Neuron (in vitro differentiated cells): ENCODE results near the gene ACP4.

Experiments used
- H2AFZ ChIP-seq: one replicate; pipeline ENCODE4 v1.6.1; 2013; ENCODE audit warnings: low read depth, mild to moderate bottlenecking, inconsistent platforms, low read length, moderate library complexity
- H3K27me3 ChIP-seq: one replicate; pipeline ENCODE4 v1.6.1; 2013; ENCODE audit warnings: low read length; ENCODE audit not compliant: insufficient read depth
- H3K36me3 ChIP-seq: one replicate; pipeline ENCODE4 v1.6.1; 2013; ENCODE audit warnings: low read length; ENCODE audit not compliant: insufficient read depth
- H3K4me1 ChIP-seq: one replicate; pipeline ENCODE4 v1.6.1; 2013; ENCODE audit warnings: low read length; ENCODE audit not compliant: insufficient read depth
- H3K4me3 ChIP-seq: 2 replicates; pipeline ENCODE4 v1.5.1; 2013; ENCODE audit warnings: mild to moderate bottlenecking, low read length, moderate library complexity
- H3K9me3 ChIP-seq: one replicate; pipeline ENCODE4 v1.6.1; 2013; ENCODE audit warnings: low read length

The ACP4 gene

GRCh38 chr19:50836543-50837195 is 46.5 kb downstream of the ACP4 start:
- H2AFZ ChIP-seq, result peak overlapping the region; percentile 41
- H3K4me3 ChIP-seq, result no peak overlapping the region
- peaks cover 22% of the 10 kb centered on the region for H3K27me3 ChIP-seq
- H3K4me1 ChIP-seq, result no peaks in the 10 kb centered on the region
- no peaks in the 10 kb centered on the region for H3K36me3 ChIP-seq
- H3K9me3 ChIP-seq, result no peaks in the 10 kb centered on the region

GRCh38 chr19:50837300-50837699 is 47.1 kb downstream of the ACP4 start:
- Histone ChIP-seq H3K27me3 (peaks cover 22% of the 10 kb centered on the region), H3K9me3 (no peaks in the 10 kb centered on the region), H3K4me1 (no peaks in the 10 kb centered on the region), H3K36me3 (no peaks in the 10 kb centered on the region), H2AFZ (no peak overlapping the region), H3K4me3 (no peak overlapping the region)

- no peak overlapping the region for H3K4me3 ChIP-seq
- no peaks in the 10 kb centered on the region for H3K9me3 ChIP-seq
- H3K27me3 ChIP-seq, result peaks cover 22% of the 10 kb centered on the region
- H3K4me1 ChIP-seq, result no peaks in the 10 kb centered on the region
- H3K36me3 ChIP-seq, result no peaks in the 10 kb centered on the region
- no peak overlapping the region for H2AFZ ChIP-seq
These were observed 48.0 kb downstream of the ACP4 start for GRCh38 chr19:50838239-50838638.

DNA sequence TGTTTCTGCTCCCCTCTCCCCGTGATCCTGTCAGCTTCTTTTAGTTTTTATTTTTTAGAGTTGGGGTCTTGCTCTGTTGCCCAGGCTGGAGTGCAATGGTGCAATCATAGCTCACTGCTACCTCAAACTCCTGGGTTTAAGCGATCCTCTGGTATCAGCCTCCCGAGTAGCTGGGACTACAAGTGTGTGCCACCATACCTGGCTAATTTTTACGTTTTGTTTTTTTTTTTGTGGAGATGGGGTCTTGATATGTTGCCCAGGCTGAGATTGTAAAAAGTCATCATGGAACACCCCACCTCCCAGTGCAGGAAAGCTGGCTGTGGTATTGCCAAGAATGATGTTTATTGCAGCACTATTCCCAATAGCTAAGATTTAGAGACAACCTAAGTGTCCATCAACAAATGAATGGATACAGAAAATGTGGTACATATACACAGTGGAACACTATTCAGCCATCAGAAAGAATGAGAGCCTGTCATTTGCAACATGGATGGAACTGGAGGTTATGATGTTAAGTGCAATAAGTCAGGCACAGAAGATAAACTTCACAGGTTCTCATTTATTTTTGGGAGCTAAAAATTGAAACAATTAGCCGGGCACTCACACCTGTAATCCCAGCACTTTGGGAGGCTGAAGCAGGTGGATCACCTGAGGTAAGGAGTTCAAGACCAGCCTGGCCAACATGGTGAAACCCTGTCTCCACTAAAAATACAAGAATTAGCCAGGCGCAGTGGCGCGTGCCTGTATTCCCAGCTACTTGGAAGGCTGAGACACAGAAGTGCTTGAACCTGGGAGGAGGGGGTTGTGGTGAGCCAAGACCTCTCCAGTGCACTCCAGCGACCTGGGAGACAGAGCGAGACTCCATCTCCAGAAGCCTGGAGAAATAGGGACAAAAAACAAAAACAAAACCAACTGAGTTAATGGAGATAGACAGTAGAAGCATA is 49.8 kb downstream of the ACP4 start:
- Histone ChIP-seq H3K4me1 (no peaks in the 10 kb centered on the region), H3K4me3 (no peak overlapping the region), H3K27me3 (peaks cover 22% of the 10 kb centered on the region), H2AFZ (no peak overlapping the region), H3K36me3 (no peaks in the 10 kb centered on the region), H3K9me3 (peaks cover 5% of the 10 kb centered on the region)

- H3K4me1 ChIP-seq, result no peaks in the 10 kb centered on the region
- H3K4me3 ChIP-seq, result no peak overlapping the region
- peaks cover 4% of the 10 kb centered on the region for H3K27me3 ChIP-seq
- no peak overlapping the region for H2AFZ ChIP-seq
- peaks cover 5% of the 10 kb centered on the region for H3K9me3 ChIP-seq
- no peaks in the 10 kb centered on the region for H3K36me3 ChIP-seq
These were observed 51.9 kb downstream of the ACP4 start for GRCh38 chr19:50842130-50842529.

DNA sequence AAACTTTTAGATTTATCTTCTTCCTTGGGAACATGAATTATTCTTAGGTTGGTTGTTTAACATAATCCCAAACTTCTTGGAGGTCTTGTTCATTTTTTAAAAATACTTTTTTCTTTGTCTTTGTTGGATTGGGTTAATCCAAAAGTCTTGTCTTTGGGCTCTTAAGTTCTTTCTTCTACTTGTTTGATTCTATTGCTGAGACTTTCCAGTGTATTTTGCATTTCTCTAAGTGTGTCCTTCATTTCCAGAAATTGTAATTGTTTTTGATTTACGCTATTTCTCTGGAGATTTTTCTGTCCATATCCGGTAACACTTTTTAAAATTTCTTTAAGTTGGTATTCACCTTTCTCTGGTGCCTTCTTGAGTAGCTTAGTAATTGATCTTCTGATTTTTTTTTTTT is 53.0 kb downstream of the ACP4 start:
- peaks cover 5% of the 10 kb centered on the region for H3K9me3 ChIP-seq
- H3K4me1 ChIP-seq, result no peaks in the 10 kb centered on the region
- no peak overlapping the region for H3K4me3 ChIP-seq
- H3K36me3 ChIP-seq, result no peaks in the 10 kb centered on the region
- peaks cover 3% of the 10 kb centered on the region for H3K27me3 ChIP-seq
- no peak overlapping the region for H2AFZ ChIP-seq

GRCh38 chr19:50843701-50844221 is 53.5 kb downstream of the ACP4 start:
- Histone ChIP-seq H3K27me3 (peaks cover 3% of the 10 kb centered on the region), H3K9me3 (peaks cover 5% of the 10 kb centered on the region), H3K36me3 (no peaks in the 10 kb centered on the region), H3K4me3 (no peak overlapping the region), H3K4me1 (no peaks in the 10 kb centered on the region), H2AFZ (no peak overlapping the region)

DNA sequence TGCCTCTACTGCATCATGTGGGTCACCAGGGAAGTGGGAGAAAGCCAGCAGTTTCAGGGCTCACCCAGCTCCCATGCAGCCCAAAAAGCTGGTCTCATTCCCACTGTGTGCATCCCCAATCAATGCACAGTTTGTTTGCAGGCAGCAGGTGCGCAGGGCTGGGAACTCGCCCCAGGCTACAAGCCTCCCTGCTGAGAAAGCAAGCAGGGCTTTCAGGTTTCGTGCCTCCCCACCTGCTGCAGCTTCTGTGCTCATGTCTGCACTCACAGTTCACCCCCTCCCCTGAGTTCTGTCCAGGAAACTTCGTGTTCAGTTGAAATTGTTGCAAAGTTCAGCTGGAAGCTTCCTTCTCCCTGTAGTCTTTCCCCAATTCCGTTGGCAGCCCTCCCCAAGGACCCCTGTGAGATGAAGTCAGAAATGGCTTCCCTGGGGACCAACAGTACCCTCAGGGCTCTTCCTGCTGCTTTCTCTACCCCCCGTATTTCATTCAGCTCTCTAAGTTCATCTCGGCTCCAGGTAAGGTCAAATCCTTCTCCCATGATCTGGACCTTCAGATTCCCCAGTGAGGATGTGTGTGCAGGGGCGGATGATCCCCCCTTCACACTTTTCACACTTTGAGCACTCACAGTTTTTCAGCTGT is 54.2 kb downstream of the ACP4 start:
- Histone ChIP-seq H3K4me3 (no peak overlapping the region), H3K9me3 (peaks cover 5% of the 10 kb centered on the region), H3K4me1 (no peaks in the 10 kb centered on the region), H3K27me3 (peaks cover 3% of the 10 kb centered on the region), H2AFZ (no peak overlapping the region), H3K36me3 (no peaks in the 10 kb centered on the region)
